Large intestine (tissue), 3 donors: ENCODE results near the gene WASF3. TPM values are rescaled to one million over a fixed set of nuclear protein-coding genes. Genes with fewer than 3 reads are reported as not detected.

ENCODE experiments used
- DNase-seq, 2 donors: peaks; one replicate each; pipeline versions ENCODE4 v3.0.0 to v3.0.0-alpha.2; 2013
- H3K27ac ChIP-seq: one replicate; pipeline ENCODE4 v1.5.1; 2013; ENCODE audit warnings: low read length
- H3K27me3 ChIP-seq: 2 replicates; pipeline ENCODE4 v1.6.1; 2013; ENCODE audit warnings: low read length; ENCODE audit not compliant: control insufficient read depth, insufficient read depth
- H3K36me3 ChIP-seq: 2 replicates; pipeline ENCODE4 v1.6.1; 2013; ENCODE audit warnings: low read length; ENCODE audit not compliant: control insufficient read depth, insufficient read depth
- H3K4me1 ChIP-seq: one replicate; pipeline ENCODE4 v1.6.1; 2013; ENCODE audit warnings: low read length; ENCODE audit not compliant: control insufficient read depth, insufficient read depth
- H3K4me3 ChIP-seq: one replicate; pipeline ENCODE4 v1.5.1; 2013; ENCODE audit warnings: low read length
- H3K9me3 ChIP-seq: one replicate; pipeline ENCODE4 v1.6.1; 2013; ENCODE audit warnings: mild to moderate bottlenecking, low read depth, low read length, moderate library complexity; ENCODE audit not compliant: control insufficient read depth
- WGBS: methylation state at CpG from one replicate; pipeline ENCODE4 v1.1.5; 2013; ENCODE audit warnings: low lambda C conversion rate; ENCODE audit not compliant: insufficient coverage; 5-methylcytosine and 5-hydroxymethylcytosine counted together
- polyA plus RNA-seq: library from polyadenylated mRNA; unstranded; fragments of 120-200 nt; gene quantifications from one replicate; pipeline ENCODE4 v1.2.1, GENCODE V29; 2013

WASF3 gene
- polyA plus RNA-seq, 1 donor, result 4.6 TPM

DNA sequence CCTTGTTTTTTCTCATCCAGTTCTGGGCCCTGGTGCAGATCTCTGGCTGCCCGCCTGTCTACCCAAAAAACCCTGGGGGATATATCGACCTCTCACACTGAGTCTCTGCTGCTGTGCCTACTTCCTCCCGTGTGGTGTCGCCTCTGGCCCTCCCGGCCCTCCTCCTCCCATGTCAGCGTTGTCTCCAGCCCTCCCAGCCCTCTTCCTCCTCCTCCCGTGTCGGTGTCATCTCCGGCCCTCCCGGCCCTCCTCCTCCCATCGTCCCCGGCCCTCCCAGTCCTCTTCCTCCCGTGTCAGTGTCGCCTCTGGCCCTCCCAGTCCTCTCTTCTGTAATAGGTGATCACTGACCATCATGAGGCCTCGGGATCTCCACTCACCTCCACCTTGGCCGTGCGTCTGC, 121.3 kb downstream of the WASF3 start:
- H3K36me3 ChIP-seq, result peaks cover 4% of the 10 kb centered on the region
- WGBS, result no CpG with 5 or more reads among the region's 17 CpGs
- no peak for DNase-seq
- H3K27me3 ChIP-seq, result no peaks in the 10 kb centered on the region
- H3K9me3 ChIP-seq, result no peaks in the 10 kb centered on the region
- H3K4me3 ChIP-seq, result no peak overlapping the region
- no peak overlapping the region for H3K27ac ChIP-seq
- no peaks in the 10 kb centered on the region for H3K4me1 ChIP-seq

DNA sequence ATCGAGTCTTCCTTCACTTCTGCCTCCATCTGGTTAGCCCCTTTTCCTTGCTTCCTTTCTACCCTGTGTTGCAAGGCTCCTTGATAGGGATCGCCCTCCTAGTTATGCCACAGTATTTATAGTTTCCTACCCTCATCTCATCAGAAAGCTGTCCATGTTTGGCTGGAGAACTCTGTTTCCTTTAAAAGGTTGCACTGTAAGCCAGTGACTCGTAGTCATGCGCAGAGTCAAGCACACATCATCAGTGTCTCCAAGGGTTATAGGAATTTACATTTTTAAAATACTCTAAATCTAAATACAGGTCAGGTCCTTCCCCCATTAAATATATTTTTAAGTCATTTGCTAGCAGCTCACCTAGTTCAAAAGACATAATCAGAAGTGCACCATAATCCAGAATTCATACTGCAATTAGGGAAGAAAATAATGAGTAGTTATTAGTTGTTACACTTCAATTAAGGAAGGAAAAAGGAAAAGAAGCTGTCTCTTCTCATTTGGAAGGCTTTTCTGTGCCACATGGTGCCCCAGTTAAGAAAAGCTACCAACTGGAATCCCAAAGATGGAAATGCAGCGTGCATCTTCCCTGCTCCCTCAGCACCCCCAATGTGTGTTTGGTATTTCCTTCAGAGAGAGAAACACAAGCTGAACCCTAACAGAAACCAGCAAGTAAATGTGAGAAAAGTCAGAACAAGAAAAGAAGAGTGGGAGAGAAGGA, 122.1 kb downstream of the WASF3 start:
- no peaks in the 10 kb centered on the region for H3K9me3 ChIP-seq
- WGBS, result 90% methylated on average over 3 of the region's 5 CpGs
- H3K4me3 ChIP-seq, result no peak overlapping the region
- H3K27ac ChIP-seq, result no peak overlapping the region
- no peaks in the 10 kb centered on the region for H3K4me1 ChIP-seq
- H3K36me3 ChIP-seq, result peaks cover 4% of the 10 kb centered on the region
- H3K27me3 ChIP-seq, result no peaks in the 10 kb centered on the region
- DNase-seq, result no peak

DNA sequence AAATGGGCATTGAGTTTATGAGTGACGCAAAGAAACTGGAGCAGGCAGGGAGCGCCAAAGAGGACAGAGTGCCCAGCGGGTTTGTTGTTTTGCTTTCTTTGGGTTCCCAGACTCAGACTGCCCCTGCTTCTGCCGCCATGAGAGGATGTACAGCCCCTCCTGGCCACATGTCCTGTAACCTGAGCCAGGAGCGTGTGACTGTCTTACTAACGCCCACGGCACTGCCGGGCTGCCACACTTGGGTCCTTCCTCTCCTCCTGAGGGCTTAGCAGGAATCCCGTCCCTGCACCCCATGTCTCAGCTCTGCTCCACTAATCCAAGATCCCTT, 122.6 kb downstream of the WASF3 start:
- WGBS, result 100% methylated on average over 1 of the region's 9 CpGs
- DNase-seq, result no peak
- H3K4me1 ChIP-seq, result no peaks in the 10 kb centered on the region

DNA sequence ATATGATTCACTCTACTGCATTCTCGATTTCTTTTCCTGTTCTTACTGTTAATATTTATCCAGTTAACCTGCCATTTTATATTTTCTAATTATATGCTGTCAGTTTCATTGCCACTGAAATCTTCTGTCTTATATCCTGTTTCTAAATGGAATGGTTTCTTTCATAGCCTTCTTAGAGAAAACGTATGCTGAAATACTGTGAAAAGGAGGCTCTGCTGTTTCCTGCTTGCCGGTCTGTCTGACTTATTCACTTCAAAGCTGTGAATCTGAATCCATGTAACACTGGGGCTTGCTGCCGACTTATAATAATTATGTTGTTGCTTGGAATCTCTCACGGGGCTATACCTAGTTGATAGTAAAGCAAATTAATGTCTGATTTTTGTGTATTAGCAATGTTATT, 123.1 kb downstream of the WASF3 start:
- H3K36me3 ChIP-seq, result peaks cover 4% of the 10 kb centered on the region
- H3K27me3 ChIP-seq, result no peaks in the 10 kb centered on the region
- no peak overlapping the region for H3K4me3 ChIP-seq
- no peaks in the 10 kb centered on the region for H3K9me3 ChIP-seq
- DNase-seq, result no peak
- no peaks in the 10 kb centered on the region for H3K4me1 ChIP-seq
- 83% methylated on average over 1 of the region's 5 CpGs for WGBS
- no peak overlapping the region for H3K27ac ChIP-seq

More for the DNA sequence above, 122.6 kb downstream of the WASF3 start:
- Histone ChIP-seq H3K27me3 (no peaks in the 10 kb centered on the region), H3K4me3 (no peak overlapping the region), H3K27ac (no peak overlapping the region), H3K36me3 (peaks cover 4% of the 10 kb centered on the region), H3K9me3 (no peaks in the 10 kb centered on the region)

GRCh38 chr13:26681036-26681435, 123.6 kb downstream of the WASF3 start:
- no peaks in the 10 kb centered on the region for H3K9me3 ChIP-seq
- no peak for DNase-seq
- H3K36me3 ChIP-seq, result peaks cover 4% of the 10 kb centered on the region
- H3K4me1 ChIP-seq, result no peaks in the 10 kb centered on the region
- no peak overlapping the region for H3K27ac ChIP-seq
- H3K27me3 ChIP-seq, result no peaks in the 10 kb centered on the region
- 87% methylated on average over 3 of the region's 15 CpGs for WGBS
- no peak overlapping the region for H3K4me3 ChIP-seq

- no CpG with 5 or more reads among the region's 19 CpGs for WGBS
- peaks cover 6% of the 10 kb centered on the region for H3K36me3 ChIP-seq
- no peak for DNase-seq
- H3K4me1 ChIP-seq, result no peaks in the 10 kb centered on the region
- no peak overlapping the region for H3K4me3 ChIP-seq
- H3K27me3 ChIP-seq, result no peaks in the 10 kb centered on the region
- H3K27ac ChIP-seq, result no peak overlapping the region
- H3K9me3 ChIP-seq, result no peaks in the 10 kb centered on the region
Observed at GRCh38 chr13:26682606-26683005, 125.1 kb downstream of the WASF3 start.

DNA sequence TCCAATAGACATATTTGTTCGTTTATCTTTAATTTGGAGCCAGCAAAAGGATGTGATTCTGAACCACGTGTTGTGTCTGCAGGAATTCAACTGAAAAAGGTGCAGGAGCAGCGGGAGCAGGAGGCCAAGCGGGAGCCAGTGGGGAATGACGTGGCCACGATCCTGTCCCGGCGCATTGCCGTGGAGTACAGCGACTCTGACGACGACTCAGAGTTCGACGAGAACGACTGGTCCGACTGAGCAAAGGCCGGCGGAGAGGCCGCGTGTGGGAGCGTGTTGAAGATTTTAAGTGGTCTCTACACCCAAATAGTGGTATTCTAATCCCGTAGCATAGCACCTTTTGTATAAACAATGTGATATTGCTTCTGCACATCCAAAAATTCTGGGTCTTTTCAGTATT, 128.1 kb downstream of the WASF3 start:
- no peak for DNase-seq
- Histone ChIP-seq H3K9me3 (no peaks in the 10 kb centered on the region), H3K4me1 (no peaks in the 10 kb centered on the region), H3K4me3 (no peak overlapping the region), H3K36me3 (peaks cover 8% of the 10 kb centered on the region), H3K27ac (no peak overlapping the region), H3K27me3 (no peaks in the 10 kb centered on the region)
- WGBS, result 100% methylated on average over 3 of the region's 22 CpGs

- Histone ChIP-seq H3K4me1 (no peaks in the 10 kb centered on the region), H3K4me3 (no peak overlapping the region), H3K27me3 (no peaks in the 10 kb centered on the region), H3K36me3 (peaks cover 8% of the 10 kb centered on the region), H3K27ac (no peak overlapping the region), H3K9me3 (no peaks in the 10 kb centered on the region)
- no CpG with 5 or more reads among the region's 2 CpGs for WGBS
- no peak for DNase-seq
Observed at GRCh38 chr13:26686285-26686684, 128.8 kb downstream of the WASF3 start.

DNA sequence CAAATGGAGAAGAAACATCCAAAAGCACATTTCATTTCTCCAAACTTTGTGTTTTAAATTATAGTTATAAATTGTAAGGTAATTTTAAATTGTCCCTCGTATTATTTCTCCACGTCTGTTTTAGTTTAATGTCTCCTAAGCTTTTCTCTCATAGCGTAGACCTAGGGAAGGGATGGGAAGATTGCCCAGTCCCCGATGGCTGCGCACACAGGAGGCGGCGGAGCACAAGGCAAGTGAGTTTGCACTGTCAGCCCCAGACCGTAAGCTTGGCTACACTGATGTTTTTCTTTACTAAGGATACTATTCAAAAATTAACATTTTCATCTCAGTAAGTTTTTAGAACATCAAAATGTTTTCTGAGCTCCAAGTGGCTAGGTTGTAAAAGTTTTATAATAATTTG, 130.8 kb downstream of the WASF3 start:
- no CpG with 5 or more reads among the region's 8 CpGs for WGBS
- no peaks in the 10 kb centered on the region for H3K4me1 ChIP-seq
- no peaks in the 10 kb centered on the region for H3K9me3 ChIP-seq
- H3K27ac ChIP-seq, result no peak overlapping the region
- H3K36me3 ChIP-seq, result peaks cover 5% of the 10 kb centered on the region
- DNase-seq, result no peak
- H3K4me3 ChIP-seq, result no peak overlapping the region
- H3K27me3 ChIP-seq, result no peaks in the 10 kb centered on the region

DNA sequence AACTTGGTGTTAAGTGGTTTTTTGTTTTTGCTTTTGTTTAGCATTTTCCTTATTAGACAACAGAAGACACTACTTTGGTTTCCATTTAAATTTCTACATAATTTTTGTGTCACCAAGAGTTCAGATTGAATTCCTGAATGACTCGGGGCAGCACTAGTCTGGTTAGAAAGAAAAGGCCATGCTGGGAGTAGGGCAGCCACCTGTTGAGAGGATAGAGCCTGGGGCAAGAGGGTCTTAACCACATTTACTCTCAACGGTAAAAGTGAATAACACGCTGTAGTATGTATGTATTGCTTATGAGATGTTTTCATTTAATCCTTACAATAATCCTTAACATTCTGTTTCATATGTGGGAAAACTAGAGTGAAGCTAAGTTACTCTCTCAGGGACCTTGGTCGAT, 131.5 kb downstream of the WASF3 start:
- Histone ChIP-seq H3K27me3 (no peaks in the 10 kb centered on the region), H3K27ac (no peak overlapping the region), H3K36me3 (peaks cover 5% of the 10 kb centered on the region), H3K4me1 (no peaks in the 10 kb centered on the region), H3K9me3 (no peaks in the 10 kb centered on the region), H3K4me3 (no peak overlapping the region)
- 100% methylated on average over 1 of the region's 4 CpGs for WGBS
- DNase-seq, result no peak

- no peaks in the 10 kb centered on the region for H3K27me3 ChIP-seq
- DNase-seq, result no peak
- H3K4me1 ChIP-seq, result no peaks in the 10 kb centered on the region
- no peak overlapping the region for H3K27ac ChIP-seq
- H3K4me3 ChIP-seq, result no peak overlapping the region
- WGBS, result 100% methylated on average over 1 of the region's 10 CpGs
- H3K9me3 ChIP-seq, result no peaks in the 10 kb centered on the region
- H3K36me3 ChIP-seq, result peaks cover 3% of the 10 kb centered on the region
Observed at GRCh38 chr13:26693749-26694463, 136.4 kb downstream of the WASF3 start.
